Esophagus (tissue), 2 donors: ENCODE measurements around the gene FOXN3. TPM values are rescaled to one million over a fixed set of nuclear protein-coding genes. Genes with fewer than 3 reads are reported as not detected.
"Not testable (repeated sequence)": the region's sequence is repeated elsewhere in the genome, so short reads cannot be mapped to it uniquely, and the experiment has no call there.

Experiments
- H3K27ac ChIP-seq, 2 donors: one replicate each; pipeline ENCODE4 v1.5.1; 2013; ENCODE audit warnings: low read depth in 2 of 2, mild to moderate bottlenecking in 2 of 2, inconsistent platforms in 1 of 2, low read length in 1 of 2, moderate library complexity in 1 of 2
- H3K27me3 ChIP-seq, 2 donors: one replicate each; pipeline ENCODE4 v1.6.1; 2013; ENCODE audit warnings: low read length in 2 of 2, control low read depth in 1 of 2, mild to moderate bottlenecking in 1 of 2; ENCODE audit not compliant: insufficient read depth in 2 of 2, control insufficient read depth in 1 of 2
- H3K36me3 ChIP-seq, 2 donors: one replicate each; pipeline ENCODE4 v1.6.1; 2013; ENCODE audit warnings: low read length in 1 of 2; ENCODE audit not compliant: control insufficient read depth in 2 of 2, insufficient read depth in 2 of 2
- H3K4me1 ChIP-seq, 2 donors: one replicate each; pipeline ENCODE4 v1.6.1; 2013; ENCODE audit warnings: low read length in 1 of 2; ENCODE audit not compliant: control insufficient read depth in 2 of 2, insufficient read depth in 2 of 2
- H3K4me3 ChIP-seq, 2 donors: one replicate each; pipeline ENCODE4 v1.5.1; 2013; ENCODE audit warnings: low read length in 2 of 2, mild to moderate bottlenecking in 2 of 2, low read depth in 1 of 2, moderate library complexity in 1 of 2
- H3K9me3 ChIP-seq, 2 donors: one replicate each; pipeline ENCODE4 v1.6.1; 2013; ENCODE audit warnings: mild to moderate bottlenecking in 2 of 2, low read depth in 1 of 2, low read length in 1 of 2, moderate library complexity in 1 of 2; ENCODE audit not compliant: control insufficient read depth in 2 of 2, insufficient read depth in 1 of 2
- WGBS, 2 donors: extraction: QIAGEN DNeasy Blood & Tissue Kit; methylation state at CpG; one replicate each; pipeline ENCODE4 v1.1.7; 2013; 5-methylcytosine and 5-hydroxymethylcytosine counted together
- polyA plus RNA-seq, 2 donors: library from polyadenylated mRNA; stranded (reverse); fragments of 200-250 nt; gene quantifications; one replicate each; pipeline ENCODE4 v1.2.3, GENCODE V29; 2013
- donor health status: healthy with polysubstance abuse.
- donor health status: Bipolar disorder and iron deficiency.

The FOXN3 gene
- polyA plus RNA-seq, 2 donors = 10.3 to 14.1 TPM

DNA sequence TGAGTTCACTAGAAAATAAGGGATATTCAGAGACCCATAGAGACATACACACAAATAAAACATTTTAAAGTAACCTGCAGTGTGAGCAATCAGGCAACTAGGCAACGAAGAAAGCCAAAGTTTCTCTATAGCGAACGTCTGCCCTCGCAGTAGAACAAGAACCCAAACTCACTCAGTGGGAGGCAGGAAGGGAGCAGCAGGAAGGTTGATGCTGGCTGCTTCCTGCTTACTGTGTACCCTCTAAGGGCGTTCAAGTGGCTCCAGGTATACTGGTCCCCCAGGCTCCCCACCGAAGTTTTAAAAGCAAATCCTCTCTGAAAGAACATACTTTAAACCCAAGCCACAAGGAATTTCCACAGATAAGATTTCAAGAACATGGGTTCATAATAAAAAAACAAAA is 249.3 kb downstream of the FOXN3 start:
- H3K4me1 ChIP-seq = peaks cover 3 to 5% of the 10 kb centered on the region in 2 donors
- peaks cover 0 to 3% of the 10 kb centered on the region in 2 donors for H3K36me3 ChIP-seq
- no peaks in the 10 kb centered on the region for H3K27me3 ChIP-seq
- H3K27ac ChIP-seq = no peak overlapping the region
- no peaks in the 10 kb centered on the region for H3K9me3 ChIP-seq
- 83 to 84% methylated on average over 6 of the region's 6 CpGs for WGBS, 2 donors
- H3K4me3 ChIP-seq = no peak overlapping the region

GRCh38 chr14:89166633-89167032 is 250.4 kb downstream of the FOXN3 start:
- Histone ChIP-seq H3K4me3 (no peak overlapping the region), H3K27me3 (no peaks in the 10 kb centered on the region), H3K9me3 (no peaks in the 10 kb centered on the region), H3K27ac (no peak overlapping the region), H3K4me1 (peaks cover 3 to 5% of the 10 kb centered on the region in 2 donors), H3K36me3 (peaks cover 0 to 10% of the 10 kb centered on the region in 2 donors)
- WGBS, 2 donors = 82 to 86% methylated on average over 4 of the region's 4 CpGs

DNA sequence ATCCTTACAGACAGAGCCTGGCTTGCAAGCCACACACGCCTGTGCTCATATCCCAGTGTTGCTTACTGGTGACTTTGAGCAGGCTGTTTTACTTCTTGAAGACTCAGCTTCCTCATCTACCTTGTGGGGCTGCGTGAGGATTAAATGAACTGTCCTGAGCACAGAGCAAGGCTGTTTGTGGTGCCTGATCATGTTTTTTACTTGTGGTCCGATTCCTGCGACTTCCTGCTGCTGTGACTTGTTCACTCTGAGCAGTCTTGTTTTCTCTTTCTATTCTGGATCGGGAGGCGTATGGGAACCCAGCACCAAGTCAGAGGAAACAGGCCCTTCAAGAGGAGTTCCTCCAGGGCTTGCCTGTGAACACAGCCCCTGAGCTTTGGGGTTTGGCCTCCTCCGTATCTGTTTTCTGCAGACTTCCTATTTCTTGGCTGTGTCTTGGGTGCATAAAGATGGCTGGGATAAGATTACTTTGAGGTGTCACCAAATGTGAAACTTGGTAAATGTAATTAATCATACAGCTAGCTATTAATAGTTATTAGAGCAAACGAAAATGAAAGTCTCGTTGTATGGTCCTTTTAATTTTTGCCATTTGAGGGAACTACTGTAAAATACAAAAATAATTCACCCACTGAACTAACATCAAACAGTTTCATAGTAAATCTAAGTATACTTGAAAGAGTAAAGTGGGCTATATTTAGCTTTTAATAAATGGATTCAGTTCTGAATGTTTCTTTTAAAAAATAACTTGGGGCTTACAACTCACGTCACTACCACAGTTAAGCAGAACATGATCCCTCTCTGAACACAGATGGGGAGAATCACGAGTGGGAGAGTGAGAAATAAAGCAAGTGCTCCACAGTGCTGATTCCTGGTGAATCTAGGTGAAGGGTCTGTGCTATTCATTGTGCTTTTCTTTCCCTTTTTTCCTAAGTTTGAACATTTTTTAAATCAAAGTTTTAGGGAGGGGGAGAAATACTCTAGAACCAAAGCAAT is 251.5 kb downstream of the FOXN3 start:
- peak overlapping the region in 1 of 2 donors; percentile 9 for H3K4me3 ChIP-seq
- no peaks in the 10 kb centered on the region for H3K27me3 ChIP-seq
- no peaks in the 10 kb centered on the region for H3K9me3 ChIP-seq
- H3K27ac ChIP-seq = peak overlapping the region; percentile 25 to 80
- H3K4me1 ChIP-seq = peaks cover 3 to 5% of the 10 kb centered on the region in 2 donors
- WGBS, 2 donors = 25 to 30% methylated on average over 11 of the region's 11 CpGs
- H3K36me3 ChIP-seq = peaks cover 0 to 12% of the 10 kb centered on the region in 2 donors

DNA sequence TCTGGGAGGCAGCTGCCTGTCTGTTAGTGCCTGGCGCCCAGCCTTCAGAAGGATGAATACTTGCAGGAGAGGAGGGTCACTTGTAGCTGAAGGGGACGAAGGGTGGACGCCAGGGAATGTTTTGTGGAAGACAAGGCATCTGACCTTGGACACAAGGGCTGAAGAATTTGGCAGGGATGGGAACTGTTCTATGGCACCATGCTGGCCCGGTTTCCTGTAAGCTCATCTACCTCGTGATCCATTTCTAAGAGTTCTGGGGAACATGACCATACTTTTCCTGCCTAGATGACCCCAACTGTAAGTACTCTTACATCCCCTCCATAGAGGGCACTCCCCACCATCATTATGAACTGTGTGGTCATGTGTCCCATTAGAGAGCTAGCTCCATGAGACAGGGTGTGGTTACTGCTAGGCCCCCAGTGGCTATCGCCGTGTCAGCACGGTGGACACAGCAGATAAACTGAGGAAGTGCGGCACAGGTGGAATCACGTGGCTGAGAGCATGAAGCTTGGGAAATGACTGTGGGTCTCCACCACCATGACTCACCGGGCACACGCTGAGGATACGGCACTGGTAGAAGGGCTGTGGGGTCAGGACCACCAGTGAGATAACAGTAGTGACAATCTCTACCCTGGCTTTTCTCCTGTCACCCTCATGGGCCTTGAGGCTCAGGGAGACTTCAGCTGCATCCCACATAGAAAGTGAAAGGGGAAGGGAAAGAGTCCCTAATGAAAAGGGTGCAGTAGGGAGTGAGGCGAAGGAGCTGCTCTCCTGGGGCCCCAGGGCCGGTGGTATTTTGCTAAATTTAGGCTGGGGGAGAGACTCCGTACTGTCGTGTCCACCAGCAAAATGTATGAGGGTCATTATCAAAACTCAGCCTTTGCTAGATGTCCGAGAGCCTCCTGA is 252.6 kb downstream of the FOXN3 start:
- 82 to 85% methylated on average over 18 of the region's 18 CpGs for WGBS, 2 donors
- Histone ChIP-seq H3K9me3 (no peaks in the 10 kb centered on the region), H3K4me3 (no peak overlapping the region), H3K36me3 (peaks cover 0 to 12% of the 10 kb centered on the region in 2 donors), H3K27me3 (no peaks in the 10 kb centered on the region), H3K27ac (peak overlapping the region; percentile 25 to 80), H3K4me1 (peaks cover 3 to 5% of the 10 kb centered on the region in 2 donors)

DNA sequence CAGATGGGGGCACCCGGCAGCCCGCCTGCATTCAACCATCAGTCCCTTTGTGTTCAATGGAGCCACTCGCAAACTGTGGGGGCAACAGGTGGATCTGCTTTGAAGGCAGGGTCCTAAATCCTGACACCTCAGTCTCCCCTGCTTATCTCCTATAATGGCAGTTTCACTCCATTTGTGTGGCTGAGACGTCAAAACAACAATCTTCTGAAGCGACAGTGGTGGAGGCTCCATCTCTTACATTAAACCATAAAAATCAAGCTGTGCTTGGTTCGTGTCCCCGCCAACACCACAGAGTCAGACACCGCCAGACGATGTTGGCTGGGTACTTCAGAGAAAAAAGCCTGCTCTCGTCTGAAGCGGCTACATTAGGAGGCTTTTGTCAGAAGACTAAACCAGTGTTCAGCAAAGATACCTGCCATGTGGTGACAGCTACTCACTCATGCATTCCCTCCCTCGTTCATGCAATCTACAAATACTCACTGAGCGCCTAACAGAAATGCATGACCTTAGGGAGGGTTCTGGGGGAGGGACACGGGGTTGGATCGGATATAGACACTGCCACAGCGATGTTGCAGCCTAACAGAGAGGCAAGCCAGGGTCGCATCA is 253.9 kb downstream of the FOXN3 start:
- Histone ChIP-seq H3K4me1 (peaks cover 3 to 5% of the 10 kb centered on the region in 2 donors), H3K36me3 (peaks cover 0 to 12% of the 10 kb centered on the region in 2 donors), H3K27ac (no peak overlapping the region), H3K4me3 (no peak overlapping the region), H3K9me3 (no peaks in the 10 kb centered on the region), H3K27me3 (no peaks in the 10 kb centered on the region)
- WGBS, 2 donors = 93 to 96% methylated on average over 17 of the region's 17 CpGs

DNA sequence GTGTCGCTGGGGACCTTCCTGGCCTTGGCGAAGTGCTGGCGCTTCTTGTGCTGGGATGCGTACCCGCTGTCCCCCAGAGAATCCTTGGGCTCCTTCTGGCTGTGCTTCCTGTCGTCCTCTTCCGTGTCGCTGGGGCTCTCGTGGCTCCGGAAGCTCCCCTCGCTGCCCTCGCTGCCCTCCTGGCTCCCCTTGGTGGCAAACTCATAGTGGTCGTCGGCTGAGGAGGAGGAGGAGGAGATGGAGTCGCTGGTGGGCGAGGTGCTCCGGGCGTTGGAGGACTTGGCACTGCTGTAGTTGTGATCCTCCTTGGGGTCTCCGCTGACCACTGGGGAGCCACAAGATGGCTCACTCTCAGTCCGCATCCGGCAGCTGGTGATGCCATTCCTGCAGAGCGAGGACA is 254.4 kb downstream of the FOXN3 start:
- Histone ChIP-seq H3K4me1 (peaks cover 3 to 5% of the 10 kb centered on the region in 2 donors), H3K4me3 (no peak overlapping the region), H3K36me3 (peaks cover 0 to 12% of the 10 kb centered on the region in 2 donors), H3K9me3 (no peaks in the 10 kb centered on the region), H3K27me3 (no peaks in the 10 kb centered on the region), H3K27ac (no peak overlapping the region)
- 96 to 97% methylated on average over 21 to 22 of the region's 22 CpGs for WGBS, 2 donors

DNA sequence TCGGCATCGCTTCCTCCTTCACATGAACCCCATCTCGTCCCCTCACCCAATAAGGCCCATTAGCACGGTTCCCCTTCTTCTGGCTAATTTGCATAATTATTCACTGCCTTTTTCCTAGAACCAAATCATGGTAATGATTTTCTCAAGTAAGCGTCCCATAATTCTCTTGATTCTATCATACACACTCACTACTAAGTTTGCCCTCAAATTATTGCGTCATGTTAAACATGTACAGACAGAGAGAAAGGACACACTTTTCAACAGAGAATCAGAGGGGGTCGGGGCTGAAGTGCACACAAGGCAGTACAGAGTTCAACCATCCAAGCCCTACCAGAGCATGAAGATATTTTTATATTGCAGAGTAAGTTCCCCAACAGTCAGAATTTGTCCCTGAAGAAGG is 256.6 kb downstream of the FOXN3 start:
- no peak overlapping the region for H3K27ac ChIP-seq
- H3K4me1 ChIP-seq = peaks cover 3 to 5% of the 10 kb centered on the region in 2 donors
- peaks cover 5 to 17% of the 10 kb centered on the region in 2 donors for H3K36me3 ChIP-seq
- H3K27me3 ChIP-seq = no peaks in the 10 kb centered on the region
- WGBS, 2 donors = 86 to 87% methylated on average over 7 of the region's 7 CpGs
- no peaks in the 10 kb centered on the region for H3K9me3 ChIP-seq
- H3K4me3 ChIP-seq = no peak overlapping the region

DNA sequence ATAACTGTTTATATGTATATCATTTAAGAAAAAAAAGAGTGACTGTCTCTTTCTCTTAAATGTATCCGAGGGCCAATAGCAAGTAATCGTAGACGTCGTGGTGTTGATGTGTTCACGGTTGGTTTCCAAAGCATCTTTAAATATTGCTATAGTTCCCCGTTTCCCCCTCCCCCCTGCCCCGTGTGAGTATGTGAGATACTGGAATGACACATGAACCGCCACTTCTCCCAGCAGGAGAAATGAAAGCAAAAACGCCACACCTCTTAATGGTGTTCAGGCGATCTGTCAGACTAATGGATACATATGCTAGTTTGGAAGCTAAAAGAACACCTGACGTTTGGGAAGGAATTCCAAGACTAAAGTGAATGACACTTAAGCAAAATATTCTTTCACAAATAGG is 258.3 kb downstream of the FOXN3 start:
- WGBS, 2 donors = 91 to 93% methylated on average over 11 of the region's 11 CpGs
- Histone ChIP-seq H3K4me3 (no peak overlapping the region), H3K27ac (no peak overlapping the region), H3K9me3 (no peaks in the 10 kb centered on the region), H3K36me3 (peaks cover 5 to 19% of the 10 kb centered on the region in 2 donors), H3K4me1 (no peaks in the 10 kb centered on the region), H3K27me3 (no peaks in the 10 kb centered on the region)

DNA sequence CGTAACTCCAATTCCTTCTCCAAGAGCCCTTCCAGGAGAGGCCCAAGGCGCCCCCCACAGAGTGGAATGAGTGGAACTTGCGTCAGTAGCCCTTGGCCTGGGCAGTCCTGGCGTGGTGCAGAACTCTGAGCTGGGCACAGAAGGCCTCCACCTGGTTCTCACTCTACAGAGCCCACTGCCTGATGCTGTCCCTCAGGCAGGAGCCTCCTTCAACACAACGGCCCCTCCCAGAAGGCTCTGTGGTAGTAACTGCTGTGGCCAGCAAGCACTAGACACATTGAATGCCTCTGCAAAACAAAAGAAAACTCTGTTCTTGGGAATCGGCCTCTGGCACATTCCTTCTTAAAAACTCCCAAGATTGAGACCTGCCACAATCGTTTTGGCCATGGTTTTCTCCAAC is 258.9 kb downstream of the FOXN3 start:
- 84 to 90% methylated on average over 7 of the region's 7 CpGs for WGBS, 2 donors
- not testable (repeated sequence) for H3K4me1 ChIP-seq, H3K9me3 ChIP-seq, H3K27me3 ChIP-seq, H3K27ac ChIP-seq, H3K4me3 ChIP-seq
- H3K36me3 ChIP-seq = peaks cover 5 to 19% of the 10 kb centered on the region in 2 donors
